Ectodermal cell (in vitro differentiated cells): ENCODE results near the gene TSPAN4.
A peak's percentile ranks its signal among the peaks of the same experiment; 100 is the strongest.

Experiments
- H3K27ac ChIP-seq: 2 replicates; pipeline ENCODE4 v1.7.0; 2013; ENCODE audit warnings: mild to moderate bottlenecking, low read depth, low read length; ENCODE audit not compliant: insufficient read depth, poor library complexity, severe bottlenecking
- H3K27me3 ChIP-seq: 2 replicates; pipeline ENCODE4 v1.7.0; 2013; ENCODE audit warnings: mild to moderate bottlenecking, low read length; ENCODE audit not compliant: insufficient read depth, control insufficient read depth, poor library complexity, severe bottlenecking
- H3K36me3 ChIP-seq: one replicate; pipeline ENCODE4 v1.7.0; 2013; ENCODE audit warnings: low read length; ENCODE audit not compliant: control insufficient read depth, insufficient read depth
- H3K4me1 ChIP-seq: one replicate; pipeline ENCODE4 v1.7.0; 2013; ENCODE audit warnings: low read length; ENCODE audit not compliant: control insufficient read depth, insufficient read depth
- H3K4me3 ChIP-seq: 2 replicates; pipeline ENCODE4 v1.7.0; 2013; ENCODE audit warnings: low read depth, low read length, control low read depth; ENCODE audit not compliant: insufficient read depth
- H3K9me3 ChIP-seq: 2 replicates; pipeline ENCODE4 v1.7.0; 2013; ENCODE audit warnings: mild to moderate bottlenecking, low read length, moderate library complexity; ENCODE audit not compliant: control insufficient read depth
- WGBS, 2 experiments: methylation state at CpG; one replicate each; pipeline ENCODE4 v1.1.7; 2013; ENCODE audit warnings: missing lambda C conversion rate in 2 of 2; 5-methylcytosine and 5-hydroxymethylcytosine counted together

Gene TSPAN4

GRCh38 chr11:837990-838307 is 4.7 kb upstream of the TSPAN4 start:
- WGBS, 2 experiments = 89 to 90% methylated on average over 8 of the region's 8 CpGs
- Histone ChIP-seq H3K27me3 (no peaks in the 10 kb centered on the region), H3K4me3 (no peak overlapping the region), H3K4me1 (peaks cover 16% of the 10 kb centered on the region), H3K9me3 (no peaks in the 10 kb centered on the region), H3K36me3 (peaks cover 20% of the 10 kb centered on the region), H3K27ac (no peak overlapping the region)

- Histone ChIP-seq H3K4me3 (no peak overlapping the region), H3K9me3 (no peaks in the 10 kb centered on the region), H3K4me1 (peaks cover 17% of the 10 kb centered on the region), H3K27me3 (peaks cover 5% of the 10 kb centered on the region), H3K36me3 (peaks cover 20% of the 10 kb centered on the region), H3K27ac (no peak overlapping the region)
- WGBS, 2 experiments = 78% methylated on average over 17 of the region's 17 CpGs
These were observed 4.0 kb upstream of the TSPAN4 start for GRCh38 chr11:838441-839279.

- H3K4me1 ChIP-seq = peaks cover 20% of the 10 kb centered on the region
- H3K9me3 ChIP-seq = no peaks in the 10 kb centered on the region
- no peak overlapping the region for H3K27ac ChIP-seq
- peaks cover 7% of the 10 kb centered on the region for H3K27me3 ChIP-seq
- WGBS, 2 experiments = 93 to 97% methylated on average over 5 of the region's 5 CpGs
- H3K4me3 ChIP-seq = no peak overlapping the region
- peaks cover 20% of the 10 kb centered on the region for H3K36me3 ChIP-seq
These were observed 3.4 kb upstream of the TSPAN4 start for GRCh38 chr11:839280-839623.

GRCh38 chr11:839875-840617 is 2.6 kb upstream of the TSPAN4 start:
- no peak overlapping the region for H3K4me3 ChIP-seq
- 89 to 90% methylated on average over 25 of the region's 25 CpGs for WGBS, 2 experiments
- peaks cover 7% of the 10 kb centered on the region for H3K27me3 ChIP-seq
- no peaks in the 10 kb centered on the region for H3K9me3 ChIP-seq
- H3K27ac ChIP-seq = no peak overlapping the region
- H3K4me1 ChIP-seq = peaks cover 18% of the 10 kb centered on the region
- H3K36me3 ChIP-seq = peaks cover 20% of the 10 kb centered on the region

- Histone ChIP-seq H3K36me3 (peaks cover 15% of the 10 kb centered on the region), H3K4me3 (peak overlapping the region; percentile 99), H3K4me1 (peaks cover 28% of the 10 kb centered on the region), H3K9me3 (no peaks in the 10 kb centered on the region), H3K27ac (peak overlapping the region; percentile 98), H3K27me3 (peaks cover 7% of the 10 kb centered on the region)
- WGBS, 2 experiments = 1% methylated on average over 27 of the region's 27 CpGs
These were observed 677 bp upstream of the TSPAN4 start for GRCh38 chr11:841981-842369.

GRCh38 chr11:843086-843734 is 558 bp downstream of the TSPAN4 start:
- Histone ChIP-seq H3K4me1 (peaks cover 28% of the 10 kb centered on the region), H3K27me3 (peaks cover 7% of the 10 kb centered on the region), H3K27ac (no peak overlapping the region), H3K4me3 (peak overlapping the region; percentile 99), H3K9me3 (no peaks in the 10 kb centered on the region), H3K36me3 (peaks cover 11% of the 10 kb centered on the region)
- 0% methylated on average over 53 of the region's 53 CpGs for WGBS, 2 experiments

GRCh38 chr11:843818-844692 is 1.4 kb downstream of the TSPAN4 start:
- Histone ChIP-seq H3K36me3 (peaks cover 6% of the 10 kb centered on the region), H3K4me3 (peak overlapping the region; percentile 99), H3K4me1 (peaks cover 35% of the 10 kb centered on the region), H3K9me3 (no peaks in the 10 kb centered on the region), H3K27ac (peak overlapping the region; percentile 82), H3K27me3 (peaks cover 16% of the 10 kb centered on the region)
- WGBS, 2 experiments = 2% methylated on average over 25 of the region's 25 CpGs

GRCh38 chr11:844693-845644 is 2.3 kb downstream of the TSPAN4 start:
- Histone ChIP-seq H3K9me3 (no peaks in the 10 kb centered on the region), H3K27me3 (peaks cover 22% of the 10 kb centered on the region), H3K4me3 (peak overlapping the region; percentile 99), H3K27ac (peak overlapping the region; percentile 82), H3K36me3 (no peaks in the 10 kb centered on the region), H3K4me1 (peaks cover 38% of the 10 kb centered on the region)
- WGBS, 2 experiments = 40 to 42% methylated on average over 31 of the region's 31 CpGs

GRCh38 chr11:845872-846495 is 3.3 kb downstream of the TSPAN4 start:
- no peak overlapping the region for H3K27ac ChIP-seq
- peaks cover 47% of the 10 kb centered on the region for H3K4me1 ChIP-seq
- no peaks in the 10 kb centered on the region for H3K9me3 ChIP-seq
- 68 to 71% methylated on average over 8 of the region's 8 CpGs for WGBS, 2 experiments
- H3K36me3 ChIP-seq = no peaks in the 10 kb centered on the region
- peaks cover 32% of the 10 kb centered on the region for H3K27me3 ChIP-seq
- H3K4me3 ChIP-seq = no peak overlapping the region
